DMS 273 (cell line): ENCODE data around the gene TAS2R42.

Source experiments
- DNase-seq: peaks from one replicate; lab custom pipeline; 2025; ENCODE audit not compliant: unreplicated experiment; lab: John Stamatoyannopoulos, UW

The TAS2R42 gene

GRCh38 chr12:11147420-11147819 is 39.3 kb downstream of the TAS2R42 start:
- DNase-seq, result no peak

DNA sequence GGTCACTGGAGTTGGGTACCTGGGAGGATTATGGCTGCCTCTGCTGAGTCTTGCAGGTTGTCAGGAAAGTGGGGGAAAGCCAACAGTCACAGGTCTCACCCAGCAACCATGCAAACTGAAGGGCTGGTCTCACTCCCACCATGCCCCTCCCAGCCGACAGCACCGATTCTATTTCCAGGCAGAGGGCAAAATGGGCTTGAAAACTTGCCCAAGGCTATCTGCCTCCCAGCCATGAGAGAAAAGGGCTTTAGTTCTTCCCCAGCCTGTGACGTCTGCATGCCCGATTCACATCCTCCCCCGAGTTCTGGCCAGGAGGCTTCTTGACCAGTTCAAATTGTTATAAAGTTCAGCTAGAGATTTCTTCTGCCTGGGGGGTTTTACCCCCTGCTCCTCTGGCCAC is 42.4 kb downstream of the TAS2R42 start:
- no peak for DNase-seq

DNA sequence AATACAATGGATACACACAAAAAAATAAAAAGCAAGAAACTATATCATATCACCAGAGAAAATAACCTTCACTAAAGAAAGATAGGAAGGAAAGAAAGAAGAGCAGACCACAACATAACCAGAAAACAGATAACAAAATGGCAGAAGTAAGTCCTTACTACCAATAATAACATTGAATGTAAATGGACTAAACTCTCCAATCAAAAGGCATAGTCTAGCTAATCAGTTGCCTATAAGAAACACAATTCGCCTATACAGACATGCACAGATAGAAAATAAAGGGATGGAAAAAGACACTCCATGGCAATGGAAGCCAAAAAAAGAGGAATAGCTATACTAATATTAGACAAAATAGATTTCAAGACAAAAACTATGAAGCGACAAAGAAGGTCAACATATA is 43.4 kb downstream of the TAS2R42 start:
- no peak for DNase-seq

- DNase-seq, result no peak
Measured at GRCh38 chr12:11136075-11136474, 50.7 kb downstream of the TAS2R42 start.
